Natural killer cell (primary cell): ENCODE data around the gene FGFRL1. TPM values are rescaled to one million over a fixed set of nuclear protein-coding genes. Genes with fewer than 3 reads are reported as not detected.

Source experiments
- ATAC-seq, 3 donors: fragments of 150-1000 bp in 2 of 3; fragments of 200-7000 bp in 1 of 3; cut with Tn5 transposase; 1 replicate in 1 of 3; 2 replicates in 2 of 3; pipeline ENCODE4 v1.10.0; 2021; ENCODE audit warnings: mild to moderate bottlenecking in 2 of 3, moderate library complexity in 2 of 3
- DNase-seq, 2 donors: peaks; one replicate each; pipeline versions ENCODE4 v3.0.0 to v3.0.0-alpha.2; 2013 to 2021; ENCODE audit warnings: mixed read lengths in 1 of 2
- H3K27ac ChIP-seq: one replicate; pipeline ENCODE4 v1.5.1; 2013; ENCODE audit warnings: mild to moderate bottlenecking, low read length
- H3K27me3 ChIP-seq: one replicate; pipeline ENCODE4 v1.6.1; 2013; ENCODE audit warnings: low read length; ENCODE audit not compliant: control insufficient read depth, insufficient read depth
- H3K36me3 ChIP-seq: one replicate; pipeline ENCODE4 v1.6.1; 2013; ENCODE audit warnings: low read length; ENCODE audit not compliant: control insufficient read depth, insufficient read depth
- H3K4me1 ChIP-seq: one replicate; pipeline ENCODE4 v1.6.1; 2013; ENCODE audit warnings: low read length; ENCODE audit not compliant: control insufficient read depth, insufficient read depth
- H3K4me3 ChIP-seq: one replicate; pipeline ENCODE4 v1.5.1; 2013; ENCODE audit warnings: low read length
- H3K9me3 ChIP-seq: one replicate; pipeline ENCODE4 v1.6.1; 2013; ENCODE audit warnings: low read length; ENCODE audit not compliant: control insufficient read depth, insufficient read depth
- H3K27ac Mint-ChIP-seq, 2 donors: one replicate each; pipeline ENCODE4 v1.8.0; 2022; ENCODE audit warnings: mild to moderate bottlenecking in 2 of 2, mixed read lengths in 2 of 2, moderate library complexity in 1 of 2
- H3K27me3 Mint-ChIP-seq, 2 donors: one replicate each; pipeline ENCODE4 v1.8.0; 2022; ENCODE audit warnings: low read depth in 2 of 2, mixed read lengths in 2 of 2
- H3K36me3 Mint-ChIP-seq: one replicate; pipeline ENCODE4 v1.8.0; 2022; ENCODE audit warnings: mixed read lengths
- H3K4me1 Mint-ChIP-seq, 2 donors: one replicate each; pipeline ENCODE4 v1.8.0; 2022; ENCODE audit warnings: mixed read lengths in 2 of 2
- H3K4me3 Mint-ChIP-seq: one replicate; pipeline ENCODE4 v1.8.0; 2022; ENCODE audit warnings: mild to moderate bottlenecking, moderate library complexity, mixed read lengths
- H3K9me3 Mint-ChIP-seq, 2 donors: one replicate each; pipeline ENCODE4 v1.8.0; 2022; ENCODE audit warnings: mixed read lengths in 2 of 2
- CTCF ChIP-seq: fragments of 200-600 bp; IDR thresholded peaks from one replicate; pipeline ENCODE4 v1.8.0; 2022; ENCODE audit warnings: antibody characterized with exemption
- WGBS: methylation state at CpG from one replicate; pipeline ENCODE4 v1.1.7; 2013; ENCODE audit warnings: missing lambda C conversion rate; ENCODE audit not compliant: insufficient coverage; 5-methylcytosine and 5-hydroxymethylcytosine counted together
- intact Hi-C: fragments of 100-400 bp; cut with micrococcal nuclease; formaldehyde crosslinking; loops from one replicate; pipeline ENCODE4 v1.14.2; 2022
- total RNA-seq, 4 donors: library from RNA; stranded (reverse); fragments of 120-200 nt in 1 of 4; gene quantifications; one replicate each; pipeline versions ENCODE4 v1.2.3 to v1.2.4, GENCODE V29; 2013 to 2022

FGFRL1 gene, protein sequence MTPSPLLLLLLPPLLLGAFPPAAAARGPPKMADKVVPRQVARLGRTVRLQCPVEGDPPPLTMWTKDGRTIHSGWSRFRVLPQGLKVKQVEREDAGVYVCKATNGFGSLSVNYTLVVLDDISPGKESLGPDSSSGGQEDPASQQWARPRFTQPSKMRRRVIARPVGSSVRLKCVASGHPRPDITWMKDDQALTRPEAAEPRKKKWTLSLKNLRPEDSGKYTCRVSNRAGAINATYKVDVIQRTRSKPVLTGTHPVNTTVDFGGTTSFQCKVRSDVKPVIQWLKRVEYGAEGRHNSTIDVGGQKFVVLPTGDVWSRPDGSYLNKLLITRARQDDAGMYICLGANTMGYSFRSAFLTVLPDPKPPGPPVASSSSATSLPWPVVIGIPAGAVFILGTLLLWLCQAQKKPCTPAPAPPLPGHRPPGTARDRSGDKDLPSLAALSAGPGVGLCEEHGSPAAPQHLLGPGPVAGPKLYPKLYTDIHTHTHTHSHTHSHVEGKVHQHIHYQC
- total RNA-seq: 10 to 100 TPM; 28.0 to 39.8 (median 32.5) TPM
- 6.3 TPM for total RNA-seq (2013)

GRCh38 chr4:1011022-1011665, at the start of gene FGFRL1:
Gene FGFRL1 (plus strand): TSS chr4:1011626. CDS start chr4:1012486, 860 bp downstream.
- WGBS: under 1% methylated on average over 89 of the region's 89 CpGs
- Mint-ChIP-seq H3K36me3 (no peaks in the 10 kb centered on the region), H3K4me3 (peak within 1 kb of the TSS; percentile 92), H3K4me1 (peaks cover 7 to 15% of the 10 kb centered on the region in 2 donors), H3K27ac (peak within 1 kb of the TSS; percentile 84 to 96), H3K27me3 (peaks cover 16 to 24% of the 10 kb centered on the region in 2 donors), H3K9me3 (no peaks in the 10 kb centered on the region)
- peak within 1 kb of the TSS; percentile 70 for H3K4me3 ChIP-seq
- no peaks in the 10 kb centered on the region for H3K27me3 ChIP-seq
- no peaks in the 10 kb centered on the region for H3K36me3 ChIP-seq
- intact Hi-C loops: loop anchor here (5.0 kb wide), 1 partner anchor 39 kb away; the partner anchor contains the start of gene DGKQ
- peak within 1 kb of the TSS; percentile 78 for H3K27ac ChIP-seq
- ATAC-seq (peak; percentile 45 to 65 (median 60)), DNase-seq (peak; percentile 76 to 94)
- peaks cover 30% of the 10 kb centered on the region for H3K4me1 ChIP-seq
- H3K9me3 ChIP-seq: no peaks in the 10 kb centered on the region
- TF ChIP-seq CTCF: no peak

DNA sequence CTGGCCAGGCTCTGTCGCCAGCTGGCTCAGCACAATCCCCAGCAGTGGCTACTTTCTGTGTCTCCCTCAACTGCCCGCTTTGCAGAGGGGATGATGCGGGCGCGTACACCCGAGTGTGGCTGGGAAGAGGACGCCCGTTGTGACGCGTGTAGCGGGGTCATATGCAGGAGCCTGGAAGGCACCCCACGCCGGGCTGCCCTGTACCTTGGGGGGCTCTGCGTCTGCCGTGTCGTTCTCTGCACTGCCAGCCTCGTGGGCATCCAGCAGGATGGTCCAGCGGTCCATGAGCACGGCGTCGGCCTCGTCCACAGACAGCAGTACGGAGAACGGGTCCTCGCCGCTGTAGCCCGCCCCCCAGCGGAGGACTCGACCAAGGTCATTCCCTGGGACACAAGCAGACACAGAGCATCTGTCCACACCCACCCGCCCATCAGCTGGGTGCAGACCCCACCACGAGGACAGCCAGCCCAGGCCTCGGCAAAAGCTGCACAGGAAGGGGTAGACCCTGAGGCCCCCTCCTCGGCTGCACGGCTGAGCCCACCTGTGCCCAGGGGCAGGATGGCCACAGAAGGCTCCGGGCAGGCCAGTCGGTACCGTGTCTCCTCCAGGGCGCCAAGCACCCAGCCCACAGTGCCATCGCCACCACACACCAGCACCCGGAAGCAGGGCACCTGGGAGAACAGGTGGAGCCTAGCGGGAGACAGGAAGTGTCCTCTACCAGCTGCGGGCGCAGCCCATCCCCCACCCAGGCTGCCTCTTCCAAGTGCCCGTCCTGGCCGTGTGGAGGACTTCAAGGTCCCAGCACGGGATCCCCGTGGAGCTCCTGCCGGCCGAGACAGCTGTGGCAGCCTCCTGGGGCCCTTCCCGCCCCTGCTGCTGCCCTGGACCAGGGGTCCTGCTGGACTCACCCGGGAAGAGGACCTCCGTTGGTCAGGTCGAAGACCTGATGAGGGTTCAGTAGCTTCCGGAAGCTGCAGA, 48.9 kb upstream of the FGFRL1 start:
- 94% methylated on average over 54 of the region's 54 CpGs for WGBS
- Mint-ChIP-seq H3K4me1 (peaks cover 4 to 5% of the 10 kb centered on the region in 2 donors), H3K9me3 (no peaks in the 10 kb centered on the region), H3K4me3 (no peak overlapping the region), H3K27me3 (no peaks in the 10 kb centered on the region), H3K27ac (no peak overlapping the region), H3K36me3 (no peaks in the 10 kb centered on the region)
- no peak for TF ChIP-seq CTCF
- intact Hi-C loops: no loop called here
- Histone ChIP-seq H3K27ac (no peak overlapping the region), H3K27me3 (no peaks in the 10 kb centered on the region), H3K9me3 (no peaks in the 10 kb centered on the region), H3K4me3 (no peak overlapping the region), H3K36me3 (peaks cover 61% of the 10 kb centered on the region), H3K4me1 (peaks cover 3% of the 10 kb centered on the region)
- DNase-seq (no peak), ATAC-seq (no peak)

- H3K27ac ChIP-seq: no peak overlapping the region
- H3K27ac Mint-ChIP-seq: peak overlapping the region in 1 of 2 donors; percentile 58
- WGBS: 91% methylated on average over 39 of the region's 39 CpGs
- H3K36me3 Mint-ChIP-seq: no peaks in the 10 kb centered on the region
- no peak overlapping the region for H3K4me3 ChIP-seq
- H3K4me1 ChIP-seq: peaks cover 11% of the 10 kb centered on the region
- H3K9me3 Mint-ChIP-seq: no peaks in the 10 kb centered on the region
- peaks cover 4 to 7% of the 10 kb centered on the region in 2 donors for H3K4me1 Mint-ChIP-seq
- DNase-seq (no peak), ATAC-seq (no peak)
- peaks cover 57% of the 10 kb centered on the region for H3K36me3 ChIP-seq
- no peak for TF ChIP-seq CTCF
- no peaks in the 10 kb centered on the region for H3K9me3 ChIP-seq
- H3K4me3 Mint-ChIP-seq: no peak overlapping the region
- intact Hi-C loops: no loop called here
- H3K27me3 ChIP-seq: peaks cover 3% of the 10 kb centered on the region
- H3K27me3 Mint-ChIP-seq: no peaks in the 10 kb centered on the region
These were observed 47.9 kb upstream of the FGFRL1 start for GRCh38 chr4:963276-964225.
